ENCODE results near the gene FTO.

The FTO gene

GRCh38 chr16:53891409-53892139, 187.6 kb downstream of the FTO start:
- H3K27me3 Mint-ChIP-seq: no peaks in the 10 kb centered on the region
- H3K4me3 Mint-ChIP-seq: no peak overlapping the region
- H3K27ac Mint-ChIP-seq: no peak overlapping the region
- peaks cover 27% of the 10 kb centered on the region for H3K36me3 Mint-ChIP-seq
- peaks cover 6% of the 10 kb centered on the region for H3K4me1 Mint-ChIP-seq
- no peak for ATAC-seq
- H3K9me3 Mint-ChIP-seq: no peaks in the 10 kb centered on the region

DNA sequence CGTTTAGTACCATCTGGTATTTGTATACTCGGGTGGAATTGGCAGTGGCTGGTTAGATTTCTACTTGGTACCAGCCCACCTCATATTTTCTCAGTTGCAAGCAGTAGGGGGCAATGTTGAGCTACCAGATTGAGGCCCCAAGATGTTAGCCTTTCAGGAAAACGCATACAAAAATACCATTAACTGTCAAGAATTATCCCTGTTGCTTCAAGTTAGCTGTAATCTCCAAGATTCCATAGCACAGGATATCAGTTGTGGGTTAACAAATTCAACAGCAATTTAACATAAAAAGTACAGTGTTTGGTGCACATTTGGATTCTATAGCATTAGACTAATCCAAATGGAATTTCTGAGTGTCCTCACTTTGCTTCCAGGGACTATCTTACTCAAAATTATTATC, 188.2 kb downstream of the FTO start:
- Mint-ChIP-seq H3K4me1 (peaks cover 6% of the 10 kb centered on the region), H3K36me3 (peaks cover 25% of the 10 kb centered on the region), H3K4me3 (no peak overlapping the region), H3K27me3 (no peaks in the 10 kb centered on the region), H3K27ac (no peak overlapping the region), H3K9me3 (no peaks in the 10 kb centered on the region)
- ATAC-seq: no peak

DNA sequence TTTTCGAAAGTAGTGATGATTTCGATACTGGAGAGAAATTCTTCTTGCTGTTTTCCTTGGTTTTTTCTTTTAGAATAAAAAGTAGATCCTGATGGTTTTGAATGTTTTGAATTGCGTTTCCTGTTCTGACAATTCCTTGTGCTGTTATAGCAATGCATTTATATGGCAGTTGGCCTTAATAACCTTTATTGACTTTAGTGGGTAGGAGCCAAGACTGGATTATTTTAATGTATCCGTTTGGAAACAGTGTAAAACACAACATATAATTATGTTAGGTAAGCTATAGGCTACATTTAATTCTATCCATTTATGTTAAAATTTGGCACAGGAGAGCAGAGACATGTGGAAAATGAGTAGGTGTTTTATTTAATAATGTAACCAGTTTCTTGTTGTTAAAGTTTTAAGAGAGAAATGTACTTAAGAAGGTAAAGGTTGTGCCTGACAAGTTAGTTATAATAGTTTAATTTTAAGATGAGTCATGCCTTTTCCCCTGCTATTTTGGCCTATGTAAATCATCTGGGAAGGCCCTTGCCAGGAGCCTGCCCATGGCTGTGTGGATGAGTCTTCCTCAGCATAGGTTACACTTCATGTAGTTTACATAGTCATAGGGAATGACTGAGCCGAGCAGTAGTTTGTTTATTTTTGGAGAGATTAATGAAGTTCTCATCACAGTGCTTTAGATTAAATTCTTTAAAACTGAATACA, 189.9 kb downstream of the FTO start:
- peaks cover 6% of the 10 kb centered on the region for H3K4me1 Mint-ChIP-seq
- ATAC-seq: no peak
- no peak overlapping the region for H3K4me3 Mint-ChIP-seq
- H3K9me3 Mint-ChIP-seq: no peaks in the 10 kb centered on the region
- no peaks in the 10 kb centered on the region for H3K27me3 Mint-ChIP-seq
- H3K36me3 Mint-ChIP-seq: peaks cover 28% of the 10 kb centered on the region
- no peak overlapping the region for H3K27ac Mint-ChIP-seq

DNA sequence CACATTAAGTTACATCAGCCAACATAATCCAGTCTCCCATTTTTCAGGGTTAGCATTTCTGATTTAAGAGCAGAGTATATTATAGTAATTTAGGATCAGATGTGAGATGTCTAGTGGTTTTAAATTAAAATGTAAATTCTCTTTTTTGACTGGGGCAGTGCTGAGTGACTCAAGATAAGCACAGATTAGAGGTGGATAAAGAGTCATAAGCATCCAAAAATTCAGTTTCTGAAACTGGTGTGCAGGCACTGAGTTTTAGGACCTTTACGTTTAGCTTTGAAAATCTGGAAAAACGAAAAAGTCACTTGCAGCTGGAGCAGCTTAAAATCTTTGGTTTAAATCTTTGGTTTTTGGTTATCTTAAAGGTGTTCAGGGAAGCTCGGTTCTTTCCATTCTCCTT, 190.7 kb downstream of the FTO start:
- no peaks in the 10 kb centered on the region for H3K27me3 Mint-ChIP-seq
- no peak overlapping the region for H3K4me3 Mint-ChIP-seq
- peaks cover 26% of the 10 kb centered on the region for H3K36me3 Mint-ChIP-seq
- peaks cover 6% of the 10 kb centered on the region for H3K4me1 Mint-ChIP-seq
- no peaks in the 10 kb centered on the region for H3K9me3 Mint-ChIP-seq
- ATAC-seq: no peak
- H3K27ac Mint-ChIP-seq: no peak overlapping the region

- Mint-ChIP-seq H3K27me3 (no peaks in the 10 kb centered on the region), H3K36me3 (peaks cover 32% of the 10 kb centered on the region), H3K27ac (no peak overlapping the region), H3K4me1 (peaks cover 6% of the 10 kb centered on the region), H3K9me3 (no peaks in the 10 kb centered on the region), H3K4me3 (no peak overlapping the region)
- no peak for ATAC-seq
Observed at GRCh38 chr16:53895433-53895832, 191.5 kb downstream of the FTO start.

GRCh38 chr16:53895851-53896250, 191.9 kb downstream of the FTO start:
- Mint-ChIP-seq H3K9me3 (no peaks in the 10 kb centered on the region), H3K4me1 (peaks cover 6% of the 10 kb centered on the region), H3K4me3 (no peak overlapping the region), H3K27me3 (no peaks in the 10 kb centered on the region), H3K36me3 (peaks cover 36% of the 10 kb centered on the region), H3K27ac (no peak overlapping the region)
- ATAC-seq: no peak

GRCh38 chr16:53896722-53897121, 192.8 kb downstream of the FTO start:
- Mint-ChIP-seq H3K4me3 (no peak overlapping the region), H3K9me3 (no peaks in the 10 kb centered on the region), H3K36me3 (peaks cover 42% of the 10 kb centered on the region), H3K27ac (no peak overlapping the region), H3K4me1 (peaks cover 6% of the 10 kb centered on the region), H3K27me3 (no peaks in the 10 kb centered on the region)
- ATAC-seq: no peak

DNA sequence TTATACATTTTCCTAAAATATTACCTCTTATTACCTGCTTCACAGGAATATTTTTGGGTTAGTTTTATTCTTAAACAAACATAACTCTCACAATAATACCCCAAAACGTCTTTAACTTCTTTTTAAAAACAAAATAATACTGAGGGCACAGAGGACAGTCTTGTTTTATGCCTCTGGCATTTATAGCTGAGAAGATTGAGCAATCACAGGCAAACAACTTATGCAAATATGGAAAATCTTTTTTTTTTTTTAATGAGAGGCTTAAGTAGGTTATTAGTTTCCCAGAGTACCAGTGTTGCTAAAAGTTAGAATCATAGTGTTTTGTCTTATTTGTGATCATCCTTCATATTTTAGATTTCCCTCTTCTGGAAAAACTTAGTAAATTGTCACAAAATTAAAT, 195.0 kb downstream of the FTO start:
- Mint-ChIP-seq H3K4me3 (no peak overlapping the region), H3K36me3 (peaks cover 48% of the 10 kb centered on the region), H3K9me3 (no peaks in the 10 kb centered on the region), H3K4me1 (peaks cover 2% of the 10 kb centered on the region), H3K27me3 (no peaks in the 10 kb centered on the region), H3K27ac (no peak overlapping the region)
- ATAC-seq: no peak

- Mint-ChIP-seq H3K4me3 (no peak overlapping the region), H3K9me3 (no peaks in the 10 kb centered on the region), H3K27me3 (no peaks in the 10 kb centered on the region), H3K27ac (no peak overlapping the region), H3K36me3 (peaks cover 48% of the 10 kb centered on the region), H3K4me1 (no peaks in the 10 kb centered on the region)
- ATAC-seq: no peak
Observed at GRCh38 chr16:53899431-53899830, 195.5 kb downstream of the FTO start.

- Mint-ChIP-seq H3K27ac (no peak overlapping the region), H3K4me1 (no peaks in the 10 kb centered on the region), H3K27me3 (no peaks in the 10 kb centered on the region), H3K36me3 (peaks cover 60% of the 10 kb centered on the region), H3K9me3 (no peaks in the 10 kb centered on the region), H3K4me3 (no peak overlapping the region)
- ATAC-seq: no peak
Observed at GRCh38 chr16:53900667-53901066, 196.7 kb downstream of the FTO start.

DNA sequence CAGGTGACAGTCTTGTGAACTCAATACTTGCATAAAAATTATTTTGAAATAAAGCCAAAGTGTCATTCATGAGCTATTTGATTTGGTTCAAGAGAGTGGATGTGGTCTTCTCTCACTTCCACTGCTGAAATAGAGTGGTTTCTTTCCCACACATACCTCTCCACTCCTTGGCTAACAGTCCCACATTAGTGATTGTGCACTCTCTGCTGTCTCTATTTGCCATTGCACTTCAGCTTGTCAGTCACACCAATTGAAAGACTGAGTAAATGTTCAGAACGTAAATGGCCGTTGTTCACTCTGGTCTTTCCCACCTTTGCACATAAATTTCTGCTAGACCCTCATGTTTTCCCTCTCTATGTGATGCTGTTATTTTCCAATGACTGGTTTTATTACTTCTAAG, 197.5 kb downstream of the FTO start:
- Mint-ChIP-seq H3K27ac (no peak overlapping the region), H3K36me3 (peaks cover 68% of the 10 kb centered on the region), H3K4me3 (no peak overlapping the region), H3K9me3 (no peaks in the 10 kb centered on the region), H3K27me3 (no peaks in the 10 kb centered on the region), H3K4me1 (no peaks in the 10 kb centered on the region)
- ATAC-seq: no peak

GRCh38 chr16:53904533-53904932, 200.6 kb downstream of the FTO start:
- no peak overlapping the region for H3K4me3 Mint-ChIP-seq
- no peaks in the 10 kb centered on the region for H3K27me3 Mint-ChIP-seq
- no peaks in the 10 kb centered on the region for H3K9me3 Mint-ChIP-seq
- peaks cover 63% of the 10 kb centered on the region for H3K36me3 Mint-ChIP-seq
- H3K27ac Mint-ChIP-seq: no peak overlapping the region
- ATAC-seq: no peak
- no peaks in the 10 kb centered on the region for H3K4me1 Mint-ChIP-seq

GRCh38 chr16:53905028-53905427, 201.1 kb downstream of the FTO start:
- no peak for ATAC-seq
- Mint-ChIP-seq H3K27me3 (no peaks in the 10 kb centered on the region), H3K4me3 (no peak overlapping the region), H3K4me1 (no peaks in the 10 kb centered on the region), H3K36me3 (peaks cover 58% of the 10 kb centered on the region), H3K9me3 (no peaks in the 10 kb centered on the region), H3K27ac (no peak overlapping the region)

- Mint-ChIP-seq H3K4me3 (no peak overlapping the region), H3K9me3 (no peaks in the 10 kb centered on the region), H3K4me1 (no peaks in the 10 kb centered on the region), H3K36me3 (peaks cover 47% of the 10 kb centered on the region), H3K27ac (no peak overlapping the region), H3K27me3 (no peaks in the 10 kb centered on the region)
- no peak for ATAC-seq
Observed at GRCh38 chr16:53908731-53909130, 204.8 kb downstream of the FTO start.

GRCh38 chr16:53910990-53911389, 207.0 kb downstream of the FTO start:
- no peaks in the 10 kb centered on the region for H3K27me3 Mint-ChIP-seq
- no peaks in the 10 kb centered on the region for H3K9me3 Mint-ChIP-seq
- H3K4me3 Mint-ChIP-seq: no peak overlapping the region
- no peak overlapping the region for H3K27ac Mint-ChIP-seq
- no peak for ATAC-seq
- peaks cover 29% of the 10 kb centered on the region for H3K36me3 Mint-ChIP-seq
- no peaks in the 10 kb centered on the region for H3K4me1 Mint-ChIP-seq

DNA sequence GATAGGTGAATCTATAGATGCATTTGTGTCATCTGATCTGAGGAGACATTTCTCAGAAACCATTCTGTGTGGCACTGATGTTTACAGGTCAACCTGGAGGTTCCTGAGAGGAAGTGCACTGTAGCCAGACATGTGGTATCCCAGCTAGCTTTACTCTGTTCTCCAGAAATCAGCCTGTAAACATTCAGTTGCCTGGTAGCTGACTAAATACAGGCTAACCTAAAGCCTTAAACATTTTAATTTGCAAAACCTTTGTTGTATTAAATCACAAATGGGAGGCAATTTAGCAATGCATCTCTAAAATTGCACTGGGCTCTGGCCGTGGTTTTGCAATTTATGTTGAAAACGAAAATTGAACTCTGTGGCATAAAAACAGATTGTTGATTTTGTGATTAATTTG, 207.6 kb downstream of the FTO start:
- no peaks in the 10 kb centered on the region for H3K9me3 Mint-ChIP-seq
- peaks cover 24% of the 10 kb centered on the region for H3K36me3 Mint-ChIP-seq
- no peak overlapping the region for H3K27ac Mint-ChIP-seq
- ATAC-seq: no peak
- no peaks in the 10 kb centered on the region for H3K4me1 Mint-ChIP-seq
- H3K4me3 Mint-ChIP-seq: no peak overlapping the region
- no peaks in the 10 kb centered on the region for H3K27me3 Mint-ChIP-seq

All from stimulated activated memory B cell treated with anti-CD40 and anti-IgM and Interleukin-4, amounts not matched to agents 10 μg/mL and 1 μg/mL and 100 μg/mL, for 72 hours (primary cell).